ENCODE data around the gene OR2A14. TPM values are rescaled to one million over a fixed set of nuclear protein-coding genes. Genes with fewer than 3 reads are reported as not detected.

The OR2A14 gene, protein sequence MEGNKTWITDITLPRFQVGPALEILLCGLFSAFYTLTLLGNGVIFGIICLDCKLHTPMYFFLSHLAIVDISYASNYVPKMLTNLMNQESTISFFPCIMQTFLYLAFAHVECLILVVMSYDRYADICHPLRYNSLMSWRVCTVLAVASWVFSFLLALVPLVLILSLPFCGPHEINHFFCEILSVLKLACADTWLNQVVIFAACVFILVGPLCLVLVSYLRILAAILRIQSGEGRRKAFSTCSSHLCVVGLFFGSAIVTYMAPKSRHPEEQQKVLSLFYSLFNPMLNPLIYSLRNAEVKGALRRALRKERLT
- total RNA-seq: not detected

- Histone ChIP-seq H3K27me3 (ENCODE audit: control insufficient read depth in 3 of 3, insufficient read depth in 3 of 3, low read length in 3 of 3) (no peaks in the 10 kb centered on the region), H3K4me3 (ENCODE audit: low read length in 3 of 3) (no peak within 1 kb of the TSS), H3K4me1 (ENCODE audit: control insufficient read depth in 3 of 3, insufficient read depth in 3 of 3, low read length in 3 of 3) (no peaks in the 10 kb centered on the region), H3K36me3 (ENCODE audit: control insufficient read depth in 3 of 3, insufficient read depth in 3 of 3, low read length in 3 of 3) (no peaks in the 10 kb centered on the region), H3K9ac (ENCODE audit: low read depth in 1 of 3, low read length in 3 of 3) (no peak within 1 kb of the TSS), H3K27ac (ENCODE audit: low read depth, low read length) (no peak within 1 kb of the TSS), H3K9me3 (ENCODE audit: control insufficient read depth in 3 of 3, low read length in 3 of 3) (no peaks in the 10 kb centered on the region)
These were observed at the start of gene OR2A14 for GRCh38 chr7:144122876-144123275. OR2A14 (plus strand) TSS chr7:144123176; CDS start chr7:144129113, 5,937 bp downstream.

DNA sequence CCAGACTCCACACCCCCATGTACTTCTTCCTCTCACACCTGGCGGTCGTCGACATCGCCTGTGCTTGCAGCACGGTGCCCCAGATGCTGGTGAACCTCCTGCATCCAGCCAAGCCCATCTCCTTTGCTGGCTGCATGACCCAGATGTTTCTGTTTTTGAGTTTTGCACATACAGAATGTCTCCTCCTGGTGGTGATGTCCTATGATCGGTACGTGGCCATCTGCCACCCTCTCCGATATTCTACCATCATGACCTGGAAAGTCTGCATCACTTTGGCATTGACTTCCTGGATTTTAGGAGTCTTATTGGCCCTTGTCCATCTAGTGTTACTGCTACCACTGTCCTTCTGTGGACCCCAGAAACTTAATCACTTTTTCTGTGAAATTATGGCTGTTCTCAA is 48.6 kb upstream of the OR2A14 start:
- no peaks in the 10 kb centered on the region for H3K9me3 ChIP-seq (ENCODE audit: control insufficient read depth in 3 of 3, low read length in 3 of 3)
- H3K27ac ChIP-seq (ENCODE audit: low read depth, low read length): no peak overlapping the region
- no peaks in the 10 kb centered on the region for H3K36me3 ChIP-seq (ENCODE audit: control insufficient read depth in 3 of 3, insufficient read depth in 3 of 3, low read length in 3 of 3)
- H3K27me3 ChIP-seq (ENCODE audit: control insufficient read depth in 3 of 3, insufficient read depth in 3 of 3, low read length in 3 of 3): no peaks in the 10 kb centered on the region
- no peak overlapping the region for H3K4me3 ChIP-seq (ENCODE audit: low read length in 3 of 3)
- H3K9ac ChIP-seq (ENCODE audit: low read depth in 1 of 3, low read length in 3 of 3): no peak overlapping the region
- H3K4me1 ChIP-seq (ENCODE audit: control insufficient read depth in 3 of 3, insufficient read depth in 3 of 3, low read length in 3 of 3): no peaks in the 10 kb centered on the region

DNA sequence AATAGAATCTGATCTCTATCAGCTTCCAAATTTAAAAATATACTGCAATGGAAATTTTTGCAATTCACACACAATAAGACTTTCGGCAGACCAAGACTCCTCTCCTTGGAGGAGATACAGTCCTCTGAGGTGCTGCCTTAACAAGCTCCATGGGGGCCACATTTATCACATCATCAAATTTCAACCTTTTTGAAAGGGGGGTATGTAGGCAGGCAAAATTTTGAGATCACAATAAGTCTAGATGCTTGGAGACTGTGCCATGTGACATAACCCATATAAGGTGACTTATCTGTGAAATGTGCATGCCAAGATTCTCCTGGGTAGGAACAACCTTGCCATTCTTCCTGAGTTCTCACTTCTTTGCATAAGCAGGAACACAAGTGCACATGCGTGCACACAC is 37.0 kb upstream of the OR2A14 start, which contains the start of gene OR2A12:
Gene OR2A12 (plus strand): TSS at position 301 of the 400 bp plus-strand sequence. CDS start 8,830 bp downstream, outside the sequence.
- Histone ChIP-seq H3K9me3 (ENCODE audit: control insufficient read depth in 3 of 3, low read length in 3 of 3) (no peaks in the 10 kb centered on the region), H3K4me1 (ENCODE audit: control insufficient read depth in 3 of 3, insufficient read depth in 3 of 3, low read length in 3 of 3) (no peaks in the 10 kb centered on the region), H3K4me3 (ENCODE audit: low read length in 3 of 3) (no peak within 1 kb of the TSS), H3K36me3 (ENCODE audit: control insufficient read depth in 3 of 3, insufficient read depth in 3 of 3, low read length in 3 of 3) (no peaks in the 10 kb centered on the region), H3K9ac (ENCODE audit: low read depth in 1 of 3, low read length in 3 of 3) (no peak within 1 kb of the TSS), H3K27me3 (ENCODE audit: control insufficient read depth in 3 of 3, insufficient read depth in 3 of 3, low read length in 3 of 3) (no peaks in the 10 kb centered on the region), H3K27ac (ENCODE audit: low read depth, low read length) (no peak within 1 kb of the TSS)

DNA sequence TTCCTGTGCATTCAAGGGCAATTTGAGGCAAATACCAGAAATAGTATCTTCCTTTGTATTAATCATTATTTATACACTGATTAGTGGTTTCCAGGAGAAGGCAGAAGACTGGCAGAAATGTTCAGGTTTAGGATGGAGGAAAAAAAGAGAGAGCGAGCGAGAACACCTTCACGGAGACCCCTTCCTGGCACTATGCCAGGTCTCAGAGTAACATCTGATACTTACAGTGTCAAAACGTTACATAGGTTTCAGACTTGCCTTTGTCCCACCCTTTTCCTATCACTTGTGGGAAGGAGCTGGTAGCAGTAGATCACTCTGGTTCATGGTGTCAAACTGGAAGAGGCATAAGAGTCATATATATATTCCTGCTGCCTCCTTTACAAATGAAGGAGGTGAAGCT is 36.2 kb upstream of the OR2A14 start:
- no peaks in the 10 kb centered on the region for H3K4me1 ChIP-seq (ENCODE audit: control insufficient read depth in 3 of 3, insufficient read depth in 3 of 3, low read length in 3 of 3)
- H3K27ac ChIP-seq (ENCODE audit: low read depth, low read length): no peak overlapping the region
- no peak overlapping the region for H3K9ac ChIP-seq (ENCODE audit: low read depth in 1 of 3, low read length in 3 of 3)
- no peaks in the 10 kb centered on the region for H3K36me3 ChIP-seq (ENCODE audit: control insufficient read depth in 3 of 3, insufficient read depth in 3 of 3, low read length in 3 of 3)
- no peak overlapping the region for H3K4me3 ChIP-seq (ENCODE audit: low read length in 3 of 3)
- H3K9me3 ChIP-seq (ENCODE audit: control insufficient read depth in 3 of 3, low read length in 3 of 3): no peaks in the 10 kb centered on the region
- no peaks in the 10 kb centered on the region for H3K27me3 ChIP-seq (ENCODE audit: control insufficient read depth in 3 of 3, insufficient read depth in 3 of 3, low read length in 3 of 3)

DNA sequence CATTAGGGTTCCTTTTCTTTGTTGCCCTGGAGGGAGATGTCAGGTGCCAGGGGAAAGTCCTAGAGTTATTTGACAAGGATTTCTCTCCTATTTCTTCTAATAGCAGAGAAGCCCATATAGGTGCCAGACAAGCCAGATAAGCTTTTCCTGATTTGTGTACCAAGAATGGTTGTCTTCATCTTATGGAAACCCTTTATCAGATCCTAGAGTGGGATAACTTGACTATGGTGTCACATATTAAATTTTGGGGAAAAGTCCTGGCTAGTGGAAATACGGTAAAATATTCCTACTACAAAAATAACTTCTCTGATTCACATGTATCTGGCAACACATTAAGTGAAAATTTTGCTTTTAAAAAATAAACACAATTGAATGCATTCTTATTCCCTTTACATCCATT is 35.7 kb upstream of the OR2A14 start:
- Histone ChIP-seq H3K9me3 (ENCODE audit: control insufficient read depth in 3 of 3, low read length in 3 of 3) (no peaks in the 10 kb centered on the region), H3K4me1 (ENCODE audit: control insufficient read depth in 3 of 3, insufficient read depth in 3 of 3, low read length in 3 of 3) (no peaks in the 10 kb centered on the region), H3K36me3 (ENCODE audit: control insufficient read depth in 3 of 3, insufficient read depth in 3 of 3, low read length in 3 of 3) (no peaks in the 10 kb centered on the region), H3K27ac (ENCODE audit: low read depth, low read length) (no peak overlapping the region), H3K9ac (ENCODE audit: low read depth in 1 of 3, low read length in 3 of 3) (no peak overlapping the region), H3K27me3 (ENCODE audit: control insufficient read depth in 3 of 3, insufficient read depth in 3 of 3, low read length in 3 of 3) (no peaks in the 10 kb centered on the region), H3K4me3 (ENCODE audit: low read length in 3 of 3) (no peak overlapping the region)

GRCh38 chr7:144090667-144091066 is 32.3 kb upstream of the OR2A14 start:
- H3K27me3 ChIP-seq (ENCODE audit: control insufficient read depth in 3 of 3, insufficient read depth in 3 of 3, low read length in 3 of 3): peaks cover 0 to 3% (median 0%) of the 10 kb centered on the region in 3 donors
- H3K27ac ChIP-seq (ENCODE audit: low read depth, low read length): no peak overlapping the region
- H3K4me3 ChIP-seq (ENCODE audit: low read length in 3 of 3): no peak overlapping the region
- H3K9me3 ChIP-seq (ENCODE audit: control insufficient read depth in 3 of 3, low read length in 3 of 3): no peaks in the 10 kb centered on the region
- no peaks in the 10 kb centered on the region for H3K4me1 ChIP-seq (ENCODE audit: control insufficient read depth in 3 of 3, insufficient read depth in 3 of 3, low read length in 3 of 3)
- H3K36me3 ChIP-seq (ENCODE audit: control insufficient read depth in 3 of 3, insufficient read depth in 3 of 3, low read length in 3 of 3): no peaks in the 10 kb centered on the region
- no peak overlapping the region for H3K9ac ChIP-seq (ENCODE audit: low read depth in 1 of 3, low read length in 3 of 3)

- no peak overlapping the region for H3K27ac ChIP-seq (ENCODE audit: low read depth, low read length)
- no peaks in the 10 kb centered on the region for H3K9me3 ChIP-seq (ENCODE audit: control insufficient read depth in 3 of 3, low read length in 3 of 3)
- no peaks in the 10 kb centered on the region for H3K4me1 ChIP-seq (ENCODE audit: control insufficient read depth in 3 of 3, insufficient read depth in 3 of 3, low read length in 3 of 3)
- no peak overlapping the region for H3K4me3 ChIP-seq (ENCODE audit: low read length in 3 of 3)
- H3K27me3 ChIP-seq (ENCODE audit: control insufficient read depth in 3 of 3, insufficient read depth in 3 of 3, low read length in 3 of 3): peaks cover 0 to 3% (median 0%) of the 10 kb centered on the region in 3 donors
- no peaks in the 10 kb centered on the region for H3K36me3 ChIP-seq (ENCODE audit: control insufficient read depth in 3 of 3, insufficient read depth in 3 of 3, low read length in 3 of 3)
- H3K9ac ChIP-seq (ENCODE audit: low read depth in 1 of 3, low read length in 3 of 3): no peak overlapping the region
These were observed 24.2 kb upstream of the OR2A14 start for GRCh38 chr7:144098776-144099175.

DNA sequence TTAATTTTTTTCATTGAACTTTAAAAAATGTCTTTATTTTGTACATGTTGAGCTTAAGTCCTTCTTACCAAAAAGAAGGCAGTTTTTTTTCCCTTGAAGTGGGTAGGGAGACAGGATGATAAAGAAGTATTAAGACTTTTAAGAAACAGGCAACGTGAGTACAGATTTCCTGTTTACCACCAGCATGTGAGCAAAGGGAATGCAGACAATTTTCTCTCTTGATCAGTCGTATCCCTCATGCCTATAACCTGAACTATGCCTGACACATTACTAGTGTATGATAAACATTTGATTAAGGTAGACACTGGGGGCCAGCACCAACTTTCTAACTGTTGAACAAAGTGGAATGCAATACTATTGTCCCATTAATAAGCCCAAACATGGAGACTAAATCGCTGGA is 22.4 kb upstream of the OR2A14 start:
- Histone ChIP-seq H3K36me3 (ENCODE audit: control insufficient read depth in 3 of 3, insufficient read depth in 3 of 3, low read length in 3 of 3) (no peaks in the 10 kb centered on the region), H3K27me3 (ENCODE audit: control insufficient read depth in 3 of 3, insufficient read depth in 3 of 3, low read length in 3 of 3) (no peaks in the 10 kb centered on the region), H3K4me3 (ENCODE audit: low read length in 3 of 3) (no peak overlapping the region), H3K9ac (ENCODE audit: low read depth in 1 of 3, low read length in 3 of 3) (no peak overlapping the region), H3K9me3 (ENCODE audit: control insufficient read depth in 3 of 3, low read length in 3 of 3) (no peaks in the 10 kb centered on the region), H3K4me1 (ENCODE audit: control insufficient read depth in 3 of 3, insufficient read depth in 3 of 3, low read length in 3 of 3) (no peaks in the 10 kb centered on the region), H3K27ac (ENCODE audit: low read depth, low read length) (no peak overlapping the region)

DNA sequence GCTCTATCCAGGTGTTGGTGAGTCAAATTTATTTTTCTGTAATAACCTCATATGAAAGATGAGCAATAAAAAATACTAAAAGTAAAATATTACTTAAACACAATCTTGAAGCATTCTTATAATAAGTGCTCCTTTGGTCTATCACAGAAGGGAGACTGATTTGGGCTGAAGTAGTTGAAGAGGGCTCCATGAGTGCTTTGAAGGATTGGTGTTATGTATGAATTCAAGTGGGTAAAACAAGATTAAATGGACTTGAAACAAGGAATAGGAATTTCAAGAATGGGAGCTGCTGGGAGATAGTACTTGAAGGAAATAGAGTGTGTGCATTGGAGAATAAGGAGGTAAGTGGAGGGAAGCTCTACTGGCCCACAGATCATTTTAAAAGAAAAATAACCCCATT is 20.9 kb upstream of the OR2A14 start:
- Histone ChIP-seq H3K9ac (ENCODE audit: low read depth in 1 of 3, low read length in 3 of 3) (no peak overlapping the region), H3K9me3 (ENCODE audit: control insufficient read depth in 3 of 3, low read length in 3 of 3) (no peaks in the 10 kb centered on the region), H3K36me3 (ENCODE audit: control insufficient read depth in 3 of 3, insufficient read depth in 3 of 3, low read length in 3 of 3) (no peaks in the 10 kb centered on the region), H3K4me3 (ENCODE audit: low read length in 3 of 3) (no peak overlapping the region), H3K27me3 (ENCODE audit: control insufficient read depth in 3 of 3, insufficient read depth in 3 of 3, low read length in 3 of 3) (no peaks in the 10 kb centered on the region), H3K4me1 (ENCODE audit: control insufficient read depth in 3 of 3, insufficient read depth in 3 of 3, low read length in 3 of 3) (no peaks in the 10 kb centered on the region), H3K27ac (ENCODE audit: low read depth, low read length) (no peak overlapping the region)

- no peak overlapping the region for H3K4me3 ChIP-seq (ENCODE audit: low read length in 3 of 3)
- no peaks in the 10 kb centered on the region for H3K27me3 ChIP-seq (ENCODE audit: control insufficient read depth in 3 of 3, insufficient read depth in 3 of 3, low read length in 3 of 3)
- H3K4me1 ChIP-seq (ENCODE audit: control insufficient read depth in 3 of 3, insufficient read depth in 3 of 3, low read length in 3 of 3): no peaks in the 10 kb centered on the region
- H3K27ac ChIP-seq (ENCODE audit: low read depth, low read length): no peak overlapping the region
- H3K36me3 ChIP-seq (ENCODE audit: control insufficient read depth in 3 of 3, insufficient read depth in 3 of 3, low read length in 3 of 3): no peaks in the 10 kb centered on the region
- H3K9me3 ChIP-seq (ENCODE audit: control insufficient read depth in 3 of 3, low read length in 3 of 3): no peaks in the 10 kb centered on the region
- H3K9ac ChIP-seq (ENCODE audit: low read depth in 1 of 3, low read length in 3 of 3): no peak overlapping the region
These were observed 17.8 kb upstream of the OR2A14 start for GRCh38 chr7:144105211-144105610.

Measured in skeletal muscle tissue (tissue), 4 donors.